SU-DHL-6 (cell line): ENCODE results near the gene NCOA3.

ENCODE experiments used
- CTCF ChIP-seq: fragments of 200-600 bp; sonication (generic); IDR thresholded peaks from one replicate; pipeline ENCODE4 v1.5.1; 2017; ENCODE audit warnings: antibody characterized with exemption, mild to moderate bottlenecking, low read length, moderate library complexity; ENCODE audit not compliant: insufficient read depth, poor library complexity, severe bottlenecking
- EZH2phosphoT487 ChIP-seq: fragments of 200-600 bp; sonication (generic), shearing (Covaris generic); conservative IDR thresholded peaks from 2 replicates; pipeline ENCODE4 v1.6.1; 2018; ENCODE audit warnings: mild to moderate bottlenecking, antibody characterized with exemption, low read length, moderate library complexity, mixed read lengths

DNA sequence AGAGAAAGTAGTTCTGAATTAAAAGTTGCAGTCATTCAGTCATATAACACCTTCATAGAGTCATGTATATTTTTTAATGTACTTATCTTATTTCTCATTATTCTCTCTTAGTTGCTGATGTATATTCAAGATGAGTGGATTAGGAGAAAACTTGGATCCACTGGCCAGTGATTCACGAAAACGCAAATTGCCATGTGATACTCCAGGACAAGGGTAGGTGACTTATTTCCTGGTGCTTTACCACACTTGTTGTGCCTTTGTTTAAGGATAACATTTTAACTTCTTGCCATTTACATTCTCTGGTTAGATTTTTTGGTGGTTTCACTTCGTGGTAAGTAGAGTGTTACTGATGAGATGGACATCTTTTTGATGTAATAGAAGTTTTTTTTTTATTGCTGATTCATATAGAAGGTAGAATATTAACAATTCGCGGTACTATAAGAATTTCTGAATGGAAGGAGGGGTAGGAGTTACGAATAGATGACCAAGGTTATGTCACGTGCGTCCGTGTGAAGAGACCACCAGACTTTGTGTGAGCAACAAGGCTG lies 120.5 kb downstream of the NCOA3 start:
- TF ChIP-seq EZH2phosphoT487 (no peak), CTCF (no peak)
